Activated CD8-positive, alpha-beta memory T cell treated with anti-CD3 and anti-CD28 coated beads for 48 hours (primary cell): ENCODE data around the gene ZNF598.
"Not testable (repeated sequence)": the region's sequence is repeated elsewhere in the genome, so short reads cannot be mapped to it uniquely, and the experiment has no call there.

Experiments
- DNase-seq, 3 experiments: peaks; one replicate each; pipeline ENCODE4 v3.0.0-alpha.2; 2020; ENCODE audit warnings: low read depth in 2 of 3, low spot score in 2 of 3

Gene ZNF598

DNA sequence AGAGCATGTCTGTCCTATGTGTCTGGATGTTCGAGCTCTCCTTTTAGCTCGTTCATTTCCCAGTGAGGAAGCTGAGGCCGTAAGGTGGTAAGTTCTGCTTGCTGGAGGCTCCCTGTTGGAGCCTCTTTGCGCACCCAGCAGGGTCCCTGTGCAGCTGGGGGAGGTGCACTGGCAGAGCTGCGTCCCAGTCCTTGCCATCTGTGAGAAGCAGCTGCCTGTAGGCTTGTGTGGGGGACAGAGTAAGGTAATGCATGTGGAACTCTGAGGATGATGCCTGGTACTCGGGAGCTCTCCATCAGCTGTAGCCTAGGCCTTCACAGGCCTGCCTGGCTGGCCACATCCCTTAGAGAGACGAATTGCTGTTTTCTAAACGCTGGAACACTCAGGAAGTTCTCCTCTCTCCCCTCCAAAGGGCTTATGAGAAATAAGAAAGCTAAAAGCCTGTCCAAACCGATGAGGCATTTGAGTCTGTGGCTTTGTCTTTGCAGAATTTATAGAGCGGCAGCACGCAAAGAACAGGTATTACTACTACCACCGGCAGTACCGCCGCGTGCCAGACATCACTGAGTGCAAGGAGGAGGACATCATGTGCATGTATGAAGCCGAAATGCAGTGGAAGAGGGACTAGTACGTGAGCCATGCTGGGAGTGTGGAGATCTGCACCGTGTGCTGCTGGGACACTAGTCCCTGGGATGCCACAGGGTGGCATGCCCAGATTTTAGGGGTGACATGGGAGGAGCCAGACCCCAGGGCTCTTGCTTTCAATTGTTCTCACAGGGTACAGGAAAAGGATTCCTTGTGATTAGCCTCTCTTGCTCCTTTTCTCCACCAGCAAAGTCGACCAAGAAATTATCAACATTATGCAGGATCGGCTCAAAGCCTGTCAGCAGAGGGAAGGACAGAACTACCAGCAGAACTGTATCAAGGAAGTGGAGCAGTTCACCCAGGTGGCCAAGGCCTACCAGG lies 48.7 kb downstream of the ZNF598 start:
- DNase-seq = no peak

DNA sequence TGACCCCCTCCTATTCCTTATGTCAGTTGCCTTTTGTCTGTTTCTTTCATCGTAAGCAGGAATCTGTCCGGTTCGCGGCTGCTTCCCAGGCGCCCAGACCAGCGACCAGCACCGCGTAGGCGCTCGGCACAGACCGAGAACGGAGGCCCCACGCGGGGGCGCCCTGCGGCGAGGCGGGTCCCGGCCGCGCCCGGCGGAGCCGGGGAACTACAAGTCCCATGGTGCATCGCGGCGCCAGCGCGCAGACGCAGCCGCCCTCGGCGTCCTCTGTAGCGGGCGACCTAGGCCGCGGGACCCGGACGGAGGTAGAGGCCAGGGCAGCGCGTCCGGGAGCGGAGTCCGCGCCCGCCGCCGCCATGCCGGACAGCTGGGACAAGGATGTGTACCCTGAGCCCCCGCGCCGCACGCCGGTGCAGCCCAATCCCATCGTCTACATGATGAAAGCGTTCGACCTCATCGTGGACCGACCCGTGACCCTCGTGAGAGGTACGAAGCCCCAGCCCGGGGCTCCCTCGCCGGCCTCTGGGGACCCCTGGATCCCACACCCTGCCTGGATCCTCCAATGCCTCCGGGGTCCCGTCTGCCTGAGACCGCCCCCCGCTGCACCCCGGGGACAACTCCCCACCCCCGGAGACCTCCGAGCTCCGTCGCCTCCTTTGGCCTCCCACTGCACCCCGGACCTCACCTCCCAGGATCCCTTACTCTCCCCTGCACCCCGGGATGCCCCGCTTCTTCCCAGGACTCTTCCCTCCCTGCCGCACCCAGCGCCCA lies 50.2 kb downstream of the ZNF598 start, which contains the start of gene NDUFB10:
TSS of gene NDUFB10 (plus strand) at position 270 of the 771 bp plus-strand sequence. CDS start at position 357, 87 bp downstream.
- peak; percentile 76 to 81 (median 81) for DNase-seq

DNA sequence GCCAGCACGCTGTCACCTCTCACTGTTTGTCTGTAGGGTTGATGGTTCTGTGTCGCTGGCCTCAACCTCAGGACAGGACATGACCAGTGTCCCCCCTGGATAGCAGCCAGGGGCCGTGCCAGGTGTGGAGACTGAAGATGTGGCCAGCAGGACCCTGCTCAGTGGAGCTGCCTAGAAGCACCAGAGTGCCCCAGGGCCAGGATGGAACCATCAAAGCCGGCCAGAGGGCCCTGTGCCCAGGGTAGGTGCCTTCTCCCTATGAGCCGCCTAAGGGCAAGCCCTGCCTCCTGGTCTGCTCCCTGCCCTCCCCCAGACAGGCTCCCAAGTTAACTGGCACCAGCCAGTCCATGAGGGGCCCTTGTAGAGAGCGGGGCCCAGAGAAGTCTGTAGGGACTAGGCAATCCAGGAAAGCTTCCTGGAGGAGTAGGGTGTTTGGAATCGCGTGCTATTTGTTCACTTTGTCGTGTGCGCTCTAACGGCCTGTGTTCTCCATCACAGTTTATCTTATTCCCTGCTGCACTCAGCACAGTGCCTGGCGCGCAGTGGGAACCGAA lies 50.8 kb downstream of the ZNF598 start:
- DNase-seq = no peak

DNA sequence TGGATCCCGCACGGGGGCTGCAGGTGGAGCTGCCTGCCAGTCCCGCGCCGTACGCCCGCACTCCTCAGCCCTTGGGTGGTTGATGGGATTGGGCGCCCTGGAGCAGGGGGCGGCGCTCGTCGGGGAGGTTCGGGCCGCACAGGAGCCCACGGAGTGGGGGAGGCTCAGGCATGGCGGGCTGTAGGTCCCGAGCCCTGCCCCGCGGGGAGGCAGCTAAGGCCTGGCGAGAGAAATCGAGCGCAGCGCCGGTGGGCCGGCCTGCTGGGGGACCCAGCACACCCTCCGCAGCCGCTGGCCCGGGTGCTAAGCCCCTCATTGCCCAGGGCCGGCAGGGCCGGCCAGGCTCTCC lies 51.5 kb downstream of the ZNF598 start:
- not testable (repeated sequence) for DNase-seq

DNA sequence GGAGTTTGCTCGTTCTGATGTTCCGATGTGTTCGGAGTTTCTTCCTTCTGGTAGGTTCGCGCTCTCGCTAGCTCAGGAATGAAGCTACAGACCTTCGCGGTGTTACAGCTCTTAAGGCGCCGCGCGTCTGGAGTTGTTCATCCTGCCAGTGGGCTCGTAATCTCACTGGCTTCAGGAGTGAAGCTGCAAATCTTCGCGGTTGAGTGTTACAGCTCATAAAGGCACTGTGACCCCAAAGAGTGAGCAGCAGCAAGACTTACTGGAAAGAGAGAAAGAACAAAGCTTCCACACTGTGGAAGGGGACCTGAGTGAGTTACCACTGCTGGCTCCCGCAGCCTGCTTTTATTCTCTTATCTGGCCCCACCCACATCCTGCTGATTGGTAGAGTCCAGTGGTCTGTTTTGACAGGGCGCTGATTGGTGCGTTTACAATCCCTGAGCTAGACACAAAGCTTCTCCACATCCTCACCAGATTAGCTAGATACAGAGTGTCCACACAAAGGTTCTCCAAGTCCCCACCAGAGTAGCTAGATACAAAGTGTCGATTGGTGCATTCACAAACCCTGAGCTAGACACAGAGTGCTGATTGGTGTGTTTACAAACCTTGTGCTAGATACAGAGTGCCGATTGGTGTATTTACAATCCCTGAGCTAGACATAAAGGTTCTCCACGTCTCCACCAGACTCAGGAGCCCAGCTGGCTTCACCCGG lies 52.0 kb downstream of the ZNF598 start:
- not testable (repeated sequence) for DNase-seq

DNA sequence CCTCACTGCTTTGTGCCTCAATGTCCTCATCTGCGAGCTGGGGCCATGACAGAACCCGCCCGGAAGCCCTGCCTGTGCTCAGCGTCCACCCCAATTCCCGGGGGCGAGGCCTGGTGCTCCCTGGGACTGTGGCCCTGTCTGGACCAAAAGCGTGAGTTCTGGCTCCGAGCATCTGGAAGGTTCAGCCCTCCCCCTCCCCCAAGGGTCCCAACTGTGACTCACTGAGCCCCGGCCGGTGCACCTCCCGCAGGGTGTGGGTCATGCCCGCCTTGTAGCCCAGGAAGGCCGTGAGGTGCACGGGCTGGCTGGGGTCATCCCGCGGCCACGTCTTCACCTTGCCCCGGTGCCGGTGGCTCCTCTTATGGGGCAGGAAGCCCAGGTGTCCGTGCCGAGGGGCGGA lies 55.9 kb downstream of the ZNF598 start:
- DNase-seq = no peak

DNA sequence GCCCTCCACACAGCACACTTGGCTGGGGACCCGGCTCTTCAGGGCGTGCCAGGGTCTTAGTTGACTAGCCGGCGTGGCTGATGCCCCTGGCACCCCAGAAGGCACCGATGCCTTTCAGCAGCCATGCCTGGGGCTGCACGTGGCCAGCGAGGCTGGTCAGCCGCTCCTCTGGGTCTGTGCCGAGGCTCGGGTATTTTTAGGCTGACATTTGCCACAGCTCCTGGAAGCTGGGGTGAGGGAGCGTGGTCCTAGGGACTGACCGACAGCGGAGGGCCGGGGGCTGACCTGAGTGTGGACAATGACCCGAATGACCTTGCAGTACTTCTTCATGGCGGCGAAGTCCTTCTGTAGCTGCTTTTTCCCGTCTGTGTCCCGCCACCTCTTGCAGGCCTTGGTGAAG lies 59.1 kb downstream of the ZNF598 start:
- DNase-seq = no peak

DNA sequence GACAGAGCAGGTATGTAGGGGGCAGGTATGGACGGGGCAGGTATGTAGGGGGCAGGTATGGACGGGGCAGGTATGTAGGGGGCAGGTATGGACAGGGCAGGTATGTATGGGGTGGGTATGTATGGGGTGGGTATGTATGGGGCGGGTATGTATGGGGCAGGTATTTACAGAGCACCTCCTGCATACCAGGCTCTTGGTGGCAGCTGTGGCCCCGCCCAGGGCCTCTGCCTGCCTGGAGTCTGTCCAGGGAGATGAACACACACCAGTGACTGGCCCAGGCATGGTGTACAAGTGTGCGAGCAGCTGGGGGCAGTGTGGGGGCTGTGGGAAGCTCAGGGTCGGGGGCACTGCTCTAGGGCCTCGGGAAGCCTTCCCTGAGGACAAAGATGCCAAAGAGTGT lies 59.6 kb downstream of the ZNF598 start:
- no peak for DNase-seq

DNA sequence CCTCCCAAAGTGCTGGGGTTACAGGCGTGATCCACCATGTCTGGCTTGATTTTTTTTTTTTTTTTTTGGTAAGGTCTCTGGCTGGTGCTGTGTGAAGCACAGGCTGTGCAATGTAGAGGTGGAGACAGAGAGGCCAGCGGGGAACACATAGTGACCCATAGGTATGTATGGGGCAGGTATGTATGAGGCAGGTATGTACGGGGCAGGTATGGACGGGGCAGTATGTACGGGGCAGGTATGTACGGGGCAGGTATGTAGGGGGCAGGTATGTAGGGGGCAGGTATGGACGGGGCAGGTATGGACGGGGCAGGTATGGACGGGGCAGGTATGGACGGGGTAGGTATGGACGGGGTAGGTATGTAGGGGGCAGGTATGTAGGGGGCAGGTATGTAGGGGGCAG lies 60.1 kb downstream of the ZNF598 start:
- DNase-seq = no peak
